CMK (cell line): ENCODE results near the gene PMEL.
A peak's percentile ranks its signal among the peaks of the same experiment; 100 is the strongest.
"Not testable (repeated sequence)": the region's sequence is repeated elsewhere in the genome, so short reads cannot be mapped to it uniquely, and the experiment has no call there.

Experiments used
- DNase-seq: peaks from one replicate; pipeline ENCODE4 v3.0.0-alpha.2; 2010; ENCODE audit warnings: low read depth

PMEL gene

DNA sequence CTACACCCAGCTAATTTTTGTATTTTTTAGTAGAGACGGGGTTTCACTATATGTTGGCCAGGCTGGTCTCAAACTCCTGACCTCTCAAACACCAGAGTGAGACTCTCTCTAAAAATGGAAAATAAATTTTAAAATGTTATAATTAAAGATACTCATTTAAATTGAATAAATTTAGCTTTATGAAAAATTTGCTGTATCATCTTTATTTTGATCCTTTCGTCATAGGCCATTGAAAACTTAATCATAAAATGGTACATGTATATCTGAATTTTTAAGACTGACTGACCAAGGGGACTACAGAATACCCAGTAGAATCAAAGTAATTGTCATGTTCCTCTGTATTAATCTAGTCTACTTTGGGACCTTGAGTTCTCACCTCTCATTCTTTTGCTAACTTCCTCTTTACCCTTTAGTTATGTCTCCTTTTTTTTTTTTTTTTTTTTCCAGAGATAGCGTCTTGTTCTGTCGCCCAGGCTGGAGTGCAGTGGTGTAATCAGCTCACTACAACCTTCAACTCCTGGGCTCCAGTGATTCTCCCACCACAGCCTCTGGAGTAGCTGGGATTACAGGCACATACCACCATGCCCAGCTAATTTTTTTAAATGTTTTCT lies 17.5 kb upstream of the PMEL start:
- DNase-seq, result no peak

DNA sequence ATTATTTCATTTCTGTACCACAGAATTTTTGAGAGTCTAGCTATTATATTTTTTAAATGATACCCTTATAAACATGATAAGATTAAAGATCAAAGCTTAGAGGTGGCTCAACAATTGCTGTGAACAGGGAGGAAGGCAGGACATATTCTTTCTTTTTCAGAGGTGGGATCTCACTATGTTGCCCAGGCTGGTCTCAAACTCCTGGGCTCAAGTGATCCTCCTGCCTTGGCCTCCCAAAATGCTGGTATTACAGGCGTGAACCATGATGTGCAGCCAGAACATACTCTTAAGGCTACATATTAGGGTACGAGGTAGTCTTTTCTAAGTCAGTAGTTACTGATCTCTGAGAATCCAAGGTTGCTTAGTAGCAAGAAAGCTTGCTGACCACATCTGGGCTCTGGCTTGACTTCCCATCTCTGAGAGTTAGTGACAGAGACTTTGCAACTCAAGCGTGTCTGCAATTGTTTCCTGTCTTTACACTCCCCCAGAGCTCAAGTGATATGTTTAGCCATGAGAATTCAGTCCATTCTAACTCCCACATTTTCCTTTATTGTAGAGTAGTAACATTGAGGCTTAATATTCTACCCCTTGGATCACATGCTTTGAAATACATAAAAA lies 16.6 kb upstream of the PMEL start:
- DNase-seq, result peak; percentile 35

DNA sequence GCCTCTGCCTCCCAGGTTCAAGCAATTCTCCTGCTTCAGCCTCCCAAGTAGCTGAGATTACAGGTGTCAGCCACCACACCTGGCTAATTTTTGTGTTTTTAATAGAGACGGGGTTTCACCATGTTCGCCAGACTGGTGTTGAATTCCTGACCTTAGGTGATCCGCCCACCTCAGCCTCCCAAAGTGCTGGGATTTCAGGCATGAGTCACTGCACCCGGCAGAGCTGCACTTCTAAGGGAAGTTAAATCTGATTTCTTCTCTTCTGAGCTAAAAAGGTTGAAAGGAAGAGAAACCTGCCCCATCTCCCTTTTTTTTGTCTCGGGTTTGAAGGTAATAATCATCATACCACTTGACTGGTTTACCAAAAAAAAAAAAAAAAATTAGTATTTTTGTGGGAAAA lies 16.0 kb upstream of the PMEL start:
- DNase-seq, result not testable (repeated sequence)

DNA sequence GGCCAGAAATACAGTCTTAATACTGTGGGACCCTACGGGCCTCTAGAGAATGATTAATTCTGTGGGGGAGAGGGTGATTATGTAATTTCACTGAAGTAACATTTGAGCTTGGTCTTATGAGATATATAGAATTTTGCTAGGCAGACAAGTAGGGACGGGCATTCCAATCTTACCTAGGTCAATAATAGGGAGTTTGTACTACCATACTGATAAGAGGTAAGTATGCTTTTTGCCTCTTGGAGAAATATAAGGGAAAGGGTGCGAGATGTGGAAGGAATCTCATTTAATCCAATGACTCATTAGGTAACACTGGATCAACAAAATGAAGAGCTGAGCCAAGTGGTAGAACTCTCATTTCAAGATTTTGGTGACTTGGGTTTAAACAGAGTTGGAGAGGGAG lies 13.2 kb upstream of the PMEL start:
- no peak for DNase-seq

DNA sequence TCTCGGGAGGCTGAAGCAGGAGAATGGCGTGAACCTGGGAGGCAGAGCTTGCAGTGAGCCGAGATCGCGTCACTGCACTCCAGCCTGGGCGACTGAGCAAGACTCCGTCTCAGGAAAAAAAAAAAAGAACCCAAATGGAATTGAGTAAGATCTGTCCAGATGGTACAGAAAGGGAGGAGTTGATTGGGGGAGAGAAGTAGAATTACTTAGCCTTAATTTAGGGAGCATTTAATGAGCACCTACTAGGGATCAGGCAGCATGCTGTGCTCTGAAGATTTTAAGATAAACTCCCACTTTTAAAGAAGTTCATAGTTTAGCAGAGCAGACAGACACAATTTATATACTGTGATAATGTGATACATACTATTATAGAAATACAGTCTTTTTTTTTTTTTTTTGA lies 12.6 kb upstream of the PMEL start:
- no peak for DNase-seq

DNA sequence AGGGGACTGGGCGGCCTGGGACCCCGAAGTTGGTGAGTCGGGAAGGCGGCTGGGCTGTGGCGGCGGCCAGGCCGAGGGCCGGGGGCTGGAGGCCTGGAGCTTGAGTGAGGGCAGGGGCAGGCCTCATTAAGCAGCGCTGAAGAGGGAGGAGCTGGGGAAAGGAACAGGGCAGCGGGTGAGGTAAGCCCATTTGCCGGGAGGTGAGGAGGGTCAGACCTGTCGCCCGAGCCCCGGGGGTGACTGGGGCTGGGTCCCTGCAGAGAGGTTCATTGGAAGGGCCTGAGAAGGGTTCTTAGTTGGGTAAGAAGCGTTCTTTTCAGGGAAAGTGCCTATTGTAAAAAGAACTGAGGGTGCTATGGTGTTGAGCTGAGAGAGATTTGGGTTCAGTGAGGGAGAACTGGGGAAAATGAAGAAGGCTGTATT lies 8.5 kb upstream of the PMEL start:
- DNase-seq, result no peak

DNA sequence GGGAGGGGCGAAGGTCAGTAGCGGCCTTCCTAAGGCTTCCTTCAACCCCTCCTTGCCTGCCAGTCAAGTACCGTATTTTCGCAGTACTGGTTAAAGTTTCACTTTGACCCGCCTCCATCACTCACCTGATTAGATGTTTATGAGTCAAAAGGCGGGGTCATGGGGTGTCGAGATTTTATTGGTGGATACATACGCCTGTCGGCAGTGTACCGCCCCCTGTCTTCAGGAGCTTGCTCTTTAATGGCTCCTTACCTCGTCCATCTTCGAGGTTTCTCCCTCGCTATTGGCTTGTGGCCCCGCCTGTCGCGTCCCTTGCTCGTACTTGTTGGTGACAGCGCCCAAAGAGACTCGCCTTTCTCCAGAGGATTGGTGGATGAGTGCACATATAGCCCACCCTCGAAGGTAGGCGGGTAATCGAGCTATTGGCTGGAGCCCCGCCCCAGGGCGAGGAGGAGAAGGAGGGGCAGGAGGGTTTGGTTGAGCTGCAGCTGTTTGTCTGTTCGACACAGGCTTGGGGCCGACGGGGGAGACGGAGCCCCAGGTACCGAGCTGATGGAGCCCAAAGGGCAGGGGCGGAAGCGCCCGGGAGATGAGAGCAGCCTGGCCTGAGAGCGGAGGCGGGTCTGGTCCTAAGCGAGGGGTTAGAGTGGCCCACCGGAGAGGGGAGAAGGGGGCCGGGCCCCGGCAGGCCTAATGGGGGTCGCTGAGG lies 7.9 kb upstream of the PMEL start, which contains the start of gene RAB5B:
TSS of gene RAB5B (plus strand) at position 480 of the 709 bp plus-strand sequence. CDS start 12,883 bp downstream, outside the sequence.
- DNase-seq, result peak; percentile 98

DNA sequence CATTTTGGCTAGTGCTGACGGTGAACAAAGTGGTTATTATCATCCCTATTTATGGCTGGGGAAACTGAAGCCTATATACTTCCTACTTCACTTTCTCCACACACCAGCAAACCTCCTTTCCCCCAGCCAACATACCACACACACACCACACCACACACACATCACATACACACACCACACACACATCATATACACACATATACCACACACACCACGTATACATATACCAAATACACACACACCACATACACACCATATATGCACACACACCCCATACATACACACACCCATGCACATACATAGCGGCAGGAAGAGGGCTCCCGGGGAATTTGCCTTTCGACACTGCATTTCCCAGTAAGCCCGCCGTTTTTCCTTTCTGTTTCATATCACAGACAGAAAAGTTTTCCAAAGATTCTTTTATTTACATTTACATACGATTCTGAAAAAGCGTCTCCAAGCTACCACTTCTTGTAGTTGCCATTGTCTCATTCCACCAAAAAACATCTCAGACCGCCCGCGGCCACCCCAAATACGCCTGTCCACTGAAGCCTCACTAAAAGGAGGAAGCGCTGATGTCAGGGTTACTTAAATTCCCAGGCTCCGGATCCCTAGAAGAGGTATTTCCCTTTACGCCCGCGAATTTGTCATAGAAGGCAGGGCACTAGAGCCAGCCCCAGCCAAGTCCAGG lies 7.2 kb upstream of the PMEL start:
- peak; percentile 26 for DNase-seq

DNA sequence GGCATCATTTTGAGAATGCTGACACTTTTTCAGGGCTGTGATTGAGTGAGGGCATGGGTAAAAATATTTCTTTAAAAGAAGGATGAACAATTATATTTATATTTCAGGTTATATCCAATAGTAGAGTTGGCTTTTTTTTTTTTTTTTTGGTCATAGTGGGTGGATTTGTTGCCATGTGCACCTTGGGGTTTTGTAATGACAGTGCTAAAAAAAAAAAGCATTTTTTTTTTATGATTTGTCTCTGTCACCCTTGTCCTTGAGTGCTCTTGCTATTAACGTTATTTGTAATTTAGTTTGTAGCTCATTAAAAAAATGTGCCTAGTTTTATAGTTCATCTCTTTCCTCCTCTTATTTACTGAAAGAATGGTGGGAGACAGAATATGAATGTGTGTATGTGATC lies 6.6 kb upstream of the PMEL start:
- DNase-seq, result no peak

DNA sequence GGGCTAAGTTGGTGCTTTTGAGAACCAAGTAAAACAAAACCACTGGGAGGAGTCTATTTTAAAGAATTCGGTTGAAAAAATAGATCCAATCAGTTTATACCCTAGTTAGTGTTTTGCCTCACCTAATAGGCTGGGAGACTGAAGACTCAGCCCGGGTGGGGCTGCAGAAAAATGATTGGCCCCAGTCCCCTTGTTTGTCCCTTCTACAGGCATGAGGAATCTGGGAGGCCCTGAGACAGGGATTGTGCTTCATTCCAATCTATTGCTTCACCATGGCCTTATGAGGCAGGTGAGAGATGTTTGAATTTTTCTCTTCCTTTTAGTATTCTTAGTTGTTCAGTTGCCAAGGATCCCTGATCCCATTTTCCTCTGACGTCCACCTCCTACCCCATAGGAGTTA lies 6.2 kb upstream of the PMEL start:
- no peak for DNase-seq

DNA sequence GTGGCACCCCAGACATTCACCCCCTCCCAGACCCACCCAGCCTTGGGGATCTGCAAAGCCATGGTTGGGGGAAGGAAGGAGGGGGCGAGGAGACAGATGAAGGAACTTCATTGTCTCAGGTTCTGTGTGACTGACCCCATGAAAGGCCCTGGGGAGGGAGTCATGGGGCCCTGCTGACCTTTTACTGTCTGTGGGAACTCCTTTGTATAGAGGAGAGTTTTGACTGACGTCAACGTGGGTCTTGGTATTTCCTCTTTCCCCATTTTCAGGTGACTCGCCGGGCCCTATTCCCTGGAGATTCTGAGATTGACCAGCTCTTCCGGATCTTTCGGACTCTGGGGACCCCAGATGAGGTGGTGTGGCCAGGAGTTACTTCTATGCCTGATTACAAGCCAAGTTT lies 4.9 kb upstream of the PMEL start:
- DNase-seq, result no peak

DNA sequence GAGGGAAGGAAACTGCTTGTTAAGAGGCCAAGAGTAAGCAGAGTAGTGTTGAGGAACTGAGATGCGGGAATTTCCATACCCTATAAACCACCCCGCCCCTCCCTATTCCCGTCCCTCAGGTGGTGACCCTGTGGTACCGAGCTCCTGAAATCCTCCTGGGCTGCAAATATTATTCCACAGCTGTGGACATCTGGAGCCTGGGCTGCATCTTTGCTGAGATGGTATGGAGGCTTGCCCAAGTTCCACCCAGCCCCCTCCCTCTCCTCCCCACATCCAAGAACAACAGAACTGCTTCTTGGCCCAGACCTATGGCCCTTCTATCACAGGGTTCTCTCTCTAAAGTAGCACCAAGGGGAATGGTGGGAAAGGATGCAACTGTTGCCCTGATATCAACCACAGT lies 3.5 kb upstream of the PMEL start:
- DNase-seq, result no peak

DNA sequence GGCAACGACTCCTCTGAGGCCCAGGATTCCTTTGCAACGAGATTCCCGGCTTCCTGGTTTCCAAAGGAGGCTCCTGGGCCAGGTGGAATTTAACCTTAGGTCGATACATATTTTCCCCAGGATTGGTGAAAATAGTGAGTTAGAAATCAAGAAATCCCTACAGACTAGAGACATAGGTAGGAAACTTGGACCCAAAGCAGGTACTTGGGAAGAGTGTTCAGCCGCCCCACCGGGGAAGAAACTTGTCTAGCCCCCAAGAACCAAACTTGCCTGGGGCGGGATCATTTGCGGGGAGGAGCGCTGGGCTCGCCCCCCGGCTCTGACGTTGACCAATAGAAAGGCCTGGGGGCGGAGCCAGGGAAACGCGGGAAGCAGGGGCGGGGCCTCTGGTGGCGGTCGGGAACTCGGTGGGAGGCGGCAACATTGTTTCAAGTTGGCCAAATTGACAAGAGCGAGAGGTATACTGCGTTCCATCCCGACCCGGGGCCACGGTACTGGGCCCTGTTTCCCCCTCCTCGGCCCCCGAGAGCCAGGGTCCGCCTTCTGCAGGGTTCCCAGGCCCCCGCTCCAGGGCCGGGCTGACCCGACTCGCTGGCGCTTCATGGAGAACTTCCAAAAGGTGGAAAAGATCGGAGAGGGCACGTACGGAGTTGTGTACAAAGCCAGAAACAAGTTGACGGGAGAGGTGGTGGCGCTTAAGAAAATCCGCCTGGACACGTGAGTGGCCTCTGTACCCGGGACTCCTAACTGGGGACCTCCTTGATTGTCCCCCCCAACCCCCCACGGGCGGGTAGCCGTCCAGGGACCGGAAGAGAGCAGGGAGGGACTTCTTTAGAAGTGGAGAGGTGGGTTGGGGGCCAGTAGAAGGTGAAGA lies 803 bp upstream of the PMEL start, which contains the start of gene CDK2:
TSS of gene CDK2 (plus strand) at position 423 of the 874 bp plus-strand sequence. CDS start at position 602, 179 bp downstream.
- DNase-seq, result peak; percentile 54

DNA sequence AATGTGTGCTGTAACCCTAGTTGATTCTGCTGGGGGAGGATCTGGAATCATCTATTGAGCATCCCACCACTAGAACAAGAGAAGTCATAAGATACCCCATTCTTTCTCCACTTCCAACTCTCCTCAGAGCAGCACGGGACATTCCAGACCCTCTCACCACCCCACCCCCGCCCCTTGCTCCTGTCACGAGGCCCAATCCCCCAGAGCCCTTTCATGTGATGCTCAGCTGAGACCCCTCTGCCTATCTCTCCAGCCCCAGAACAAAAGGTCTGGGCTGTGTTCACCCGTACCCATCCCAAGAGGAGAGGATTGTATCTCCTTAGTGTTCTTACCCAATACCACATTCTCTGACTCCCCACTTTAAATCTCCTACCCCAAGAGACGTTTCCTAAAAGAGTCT lies 602 bp downstream of the PMEL start:
- no peak for DNase-seq

DNA sequence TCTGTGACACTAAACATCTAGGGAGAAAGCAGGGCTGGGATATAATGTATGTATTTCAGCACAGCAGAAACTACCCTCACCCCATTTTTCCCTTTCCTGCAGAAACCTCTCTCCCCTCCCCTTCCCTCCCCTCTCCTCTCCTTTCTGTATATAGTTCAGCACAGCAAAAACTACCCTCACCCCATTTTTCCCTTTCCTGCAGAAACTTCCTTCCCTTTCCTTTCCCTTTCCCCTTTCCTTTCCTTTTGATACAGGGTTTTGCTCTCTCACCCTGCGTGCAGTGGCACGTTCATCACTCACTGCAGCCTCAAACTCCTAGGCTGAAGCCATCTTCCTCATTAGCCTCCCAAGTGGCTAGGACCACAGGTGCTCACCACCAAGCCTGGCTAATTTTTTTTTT lies 2.1 kb downstream of the PMEL start:
- no peak for DNase-seq

DNA sequence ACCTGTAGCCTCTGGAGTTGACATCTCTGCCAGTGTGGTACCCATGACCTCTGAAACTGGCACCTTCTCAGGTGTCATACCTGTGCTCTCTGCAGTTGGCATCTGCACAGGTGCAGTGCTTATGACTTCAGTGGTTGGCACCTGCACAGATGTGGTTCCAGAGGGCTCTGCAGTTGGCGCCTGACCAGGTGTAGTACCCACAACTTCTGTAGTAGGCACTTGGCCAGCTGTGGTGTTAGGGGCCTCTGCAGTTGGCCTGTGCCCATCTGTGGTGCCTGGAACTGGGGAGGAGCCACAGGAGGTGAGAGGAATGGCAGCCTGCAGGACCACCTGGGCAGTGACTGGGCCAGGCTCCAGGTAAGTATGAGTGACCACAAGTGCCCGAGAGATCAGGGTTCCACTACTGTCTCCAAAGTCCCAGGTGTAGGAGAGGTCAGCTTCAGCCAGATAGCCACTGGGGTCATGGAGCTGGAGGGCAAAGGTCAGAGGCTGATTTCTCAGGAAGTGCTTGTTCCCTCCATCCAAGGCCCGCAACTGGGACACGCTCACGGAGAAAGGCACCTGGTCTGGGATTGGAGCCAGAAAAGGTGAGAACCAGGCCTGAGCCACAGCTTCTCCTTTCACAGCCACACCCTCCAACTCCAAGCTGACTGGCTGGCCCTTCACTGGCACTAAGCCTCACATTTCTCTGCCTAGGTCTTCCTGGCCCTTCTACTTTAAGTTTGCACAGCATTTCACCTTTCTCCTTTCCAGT lies 8.6 kb downstream of the PMEL start:
- DNase-seq, result no peak

DNA sequence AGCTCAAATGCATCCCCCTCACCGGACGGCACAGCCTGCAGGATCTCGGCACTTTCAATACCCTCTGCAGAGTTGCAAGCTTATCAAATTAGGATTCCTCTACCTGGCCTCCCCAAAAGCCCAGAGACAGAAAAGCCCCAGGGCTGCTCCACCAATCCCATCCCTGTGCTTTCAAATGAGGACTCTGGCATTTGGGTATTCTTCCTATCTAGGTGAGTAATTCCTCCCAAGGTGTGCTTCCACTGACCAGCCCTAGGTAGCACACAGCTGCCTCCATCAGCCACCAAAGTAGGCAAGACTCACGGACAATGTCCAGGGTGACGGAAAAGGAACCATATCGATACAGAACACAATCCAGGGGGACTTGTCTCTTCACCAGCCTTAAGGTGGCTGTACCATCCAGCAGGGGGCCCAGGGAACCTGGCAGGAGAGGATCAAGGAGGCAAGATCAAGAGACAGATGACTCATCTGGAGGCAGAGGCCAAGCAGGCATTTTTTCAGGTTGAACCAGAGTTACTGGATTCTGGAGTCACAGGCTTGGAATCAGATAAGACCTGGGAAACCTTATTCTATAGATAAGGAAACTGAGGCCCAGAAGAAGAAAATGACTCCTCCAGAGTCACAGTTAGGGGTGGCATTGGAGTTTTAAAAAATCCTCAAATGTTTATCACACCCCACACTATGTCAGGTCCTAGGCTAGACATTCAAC lies 9.9 kb downstream of the PMEL start:
- no peak for DNase-seq

DNA sequence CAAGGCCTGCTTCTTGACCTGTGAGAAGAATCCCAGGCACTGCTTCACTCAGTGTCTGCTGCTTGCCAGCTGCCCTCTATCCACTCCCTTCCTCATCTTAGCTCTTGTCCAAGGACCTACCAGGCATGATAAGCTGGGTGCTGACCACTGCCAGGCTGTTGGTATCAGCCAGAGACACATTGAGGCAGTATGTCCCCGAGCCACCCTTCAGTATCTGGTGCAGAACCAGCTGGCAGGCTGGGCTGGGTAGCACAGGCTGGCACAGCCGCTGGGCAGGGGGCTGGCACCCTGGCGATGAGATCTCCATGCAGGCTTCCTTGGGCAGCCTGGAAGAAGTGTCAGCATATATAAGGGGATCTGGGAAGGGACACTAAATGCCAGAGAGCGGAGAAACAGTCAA lies 10.5 kb downstream of the PMEL start:
- no peak for DNase-seq

DNA sequence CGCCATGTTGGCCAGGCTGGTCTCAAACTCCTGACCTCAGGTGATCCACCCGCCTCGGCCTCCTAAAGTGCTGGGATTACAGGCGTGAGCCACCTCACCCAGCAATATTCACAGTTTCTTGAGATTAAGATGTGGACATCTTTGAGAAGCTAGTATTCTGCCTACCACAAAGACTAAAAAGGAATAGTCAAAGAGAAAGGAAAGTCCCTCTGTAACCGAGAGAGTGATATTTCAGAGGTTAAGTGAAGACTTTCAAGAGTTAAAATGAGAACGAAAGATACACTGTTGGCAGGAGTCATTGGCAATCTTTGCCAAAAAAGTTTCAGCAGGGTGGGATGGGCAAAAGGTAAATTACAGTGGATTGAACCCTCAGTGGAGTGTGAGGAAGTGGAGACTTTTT lies 19.3 kb downstream of the PMEL start:
- no peak for DNase-seq

DNA sequence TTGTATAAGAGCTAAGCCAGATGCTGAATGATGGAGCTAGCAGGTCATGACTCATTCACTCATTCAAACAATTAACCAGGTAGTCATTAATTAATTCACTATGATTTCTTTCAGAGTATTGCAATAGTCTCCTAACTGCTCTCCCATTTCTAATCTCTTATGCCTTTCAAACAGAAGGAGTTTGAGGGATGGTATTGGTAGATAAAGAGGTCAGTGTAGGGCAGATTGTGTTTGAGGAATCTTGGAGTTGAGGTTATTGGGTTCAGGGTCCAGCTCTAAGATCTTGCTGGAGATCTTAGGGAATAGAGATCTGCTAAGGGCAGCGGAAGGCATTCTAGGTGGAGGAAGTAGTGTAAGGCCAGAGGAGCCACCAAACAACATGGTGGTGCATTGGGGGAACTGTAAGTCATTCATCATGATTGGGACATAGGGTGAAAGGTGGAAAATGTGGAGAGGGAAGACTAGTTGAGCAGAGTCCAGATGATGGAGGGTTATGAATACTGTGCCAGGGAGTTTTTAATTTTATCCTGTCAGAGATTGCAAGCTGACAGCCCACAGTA lies 23.2 kb downstream of the PMEL start:
- DNase-seq, result no peak
